GM23248 (cell line): Measurements from ENCODE around the gene INHBE. TPM values are rescaled to one million over a fixed set of nuclear protein-coding genes. Genes with fewer than 3 reads are reported as not detected.

Source experiments
- polyA plus RNA-seq: library from polyadenylated mRNA; unstranded; fragments of >200 nt; fragmentation: Nextera tagmentation; extraction: Ambion mirVana; gene quantifications from 2 replicates; pipeline ENCODE4 v1.2.1, GENCODE V29; 2016
- small RNA-seq: library from RNA; depleted of rRNA; stranded (forward); fragments of <200 nt; gene quantifications from one replicate; pipeline ENCODE3, GENCODE V24; 2014; ENCODE audit warnings: low read depth, low replicate concordance
- total RNA-seq: library from RNA; depleted of rRNA; stranded (reverse); fragments of >200 nt; shearing (Covaris generic); gene quantifications from 2 replicates; pipeline ENCODE4 v1.2.3, GENCODE V29; 2014; rRNA removed

Gene INHBE
- total and polyA plus RNA-seq, 2 experiments from 2014 or later = 0.24 to 0.65 TPM

Small RNA genes lying within 50 kb of the gene (small RNA-seq; reads per million reads assigned to genes)
- gene RNU6-879P = not detected

Other genes starting within 250 kb of the INHBE start
- 5.6 and 5.7 TPM in 2 replicates for gene NXPH4, start 238.5 kb upstream of the INHBE start, total RNA-seq
- 5.4 and 6.7 TPM in 2 replicates for gene NXPH4, start 238.5 kb upstream of the INHBE start, polyA plus RNA-seq
- gene SHMT2, start 225.6 kb upstream of the INHBE start, total RNA-seq = 272 and 341 TPM in 2 replicates
- gene SHMT2, start 225.6 kb upstream of the INHBE start, polyA plus RNA-seq = 184 and 185 TPM in 2 replicates
- 0.32 and 1.3 TPM in 2 replicates for gene STAC3, start 204.1 kb upstream of the INHBE start, total RNA-seq
- gene STAC3, start 204.1 kb upstream of the INHBE start, polyA plus RNA-seq = 0.35 and 0.52 TPM in 2 replicates
- gene R3HDM2, start 24.3 kb upstream of the INHBE start, total RNA-seq = 16.9 and 27.6 TPM in 2 replicates
- 16.2 and 17.0 TPM in 2 replicates for gene R3HDM2, start 24.3 kb upstream of the INHBE start, polyA plus RNA-seq
- not detected in 2 replicates for gene INHBC, start 20.5 kb upstream of the INHBE start, total RNA-seq
- gene INHBC, start 20.5 kb upstream of the INHBE start, polyA plus RNA-seq = 0.09 TPM in 1 of 2 replicates, not detected in the other
- gene GLI1, start 4.5 kb downstream of the INHBE start, total RNA-seq = 0.63 and 1.8 TPM in 2 replicates
- 0.89 and 1.0 TPM in 2 replicates for gene GLI1, start 4.5 kb downstream of the INHBE start, polyA plus RNA-seq
- 0.11 TPM in 1 of 2 replicates, not detected in the other for gene ARHGAP9, start 24.6 kb downstream of the INHBE start, total RNA-seq
- 0.48 and 0.61 TPM in 2 replicates for gene ARHGAP9, start 24.6 kb downstream of the INHBE start, polyA plus RNA-seq
- 184 and 198 TPM in 2 replicates for gene MARS1, start 32.8 kb downstream of the INHBE start, total RNA-seq
- 264 and 272 TPM in 2 replicates for gene MARS1, start 32.8 kb downstream of the INHBE start, polyA plus RNA-seq
- gene DDIT3, start 65.2 kb downstream of the INHBE start, total RNA-seq = 13.2 and 14.7 TPM in 2 replicates
- 36.6 and 42.5 TPM in 2 replicates for gene DDIT3, start 65.2 kb downstream of the INHBE start, polyA plus RNA-seq
- gene MBD6, start 67.5 kb downstream of the INHBE start, total RNA-seq = 2.1 and 2.8 TPM in 2 replicates
- 9.7 and 13.0 TPM in 2 replicates for gene MBD6, start 67.5 kb downstream of the INHBE start, polyA plus RNA-seq
- gene DCTN2, start 91.9 kb downstream of the INHBE start, total RNA-seq = 158 and 202 TPM in 2 replicates
- 141 and 144 TPM in 2 replicates for gene DCTN2, start 91.9 kb downstream of the INHBE start, polyA plus RNA-seq
- gene KIF5A, start 94.7 kb downstream of the INHBE start, total RNA-seq = under 0.01 and 0.11 TPM in 2 replicates
- 0.15 and 0.18 TPM in 2 replicates for gene KIF5A, start 94.7 kb downstream of the INHBE start, polyA plus RNA-seq
- gene PIP4K2C, start 135.9 kb downstream of the INHBE start, total RNA-seq = 21.5 and 27.3 TPM in 2 replicates
- 20.7 and 22.5 TPM in 2 replicates for gene PIP4K2C, start 135.9 kb downstream of the INHBE start, polyA plus RNA-seq
- 12.3 and 19.6 TPM in 2 replicates for gene DTX3, start 149.5 kb downstream of the INHBE start, total RNA-seq
- 7.7 and 8.7 TPM in 2 replicates for gene DTX3, start 149.5 kb downstream of the INHBE start, polyA plus RNA-seq
- gene ARHGEF25, start 156.1 kb downstream of the INHBE start, total RNA-seq = 24.2 and 43.0 TPM in 2 replicates
- 0.24 and 0.60 TPM in 2 replicates for gene ARHGEF25, start 156.1 kb downstream of the INHBE start, polyA plus RNA-seq
- 7.8 and 8.6 TPM in 2 replicates for gene B4GALNT1, start 177.9 kb downstream of the INHBE start, total RNA-seq
- gene B4GALNT1, start 177.9 kb downstream of the INHBE start, polyA plus RNA-seq = 4.7 and 5.4 TPM in 2 replicates
- gene OS9, start 238.8 kb downstream of the INHBE start, total RNA-seq = 215 and 329 TPM in 2 replicates
- gene OS9, start 238.8 kb downstream of the INHBE start, polyA plus RNA-seq = 186 and 194 TPM in 2 replicates